Measurements from ENCODE around the gene CAMP. TPM values are rescaled to one million over a fixed set of nuclear protein-coding genes. Genes with fewer than 3 reads are reported as not detected.

Gene CAMP
- total and polyA plus RNA-seq, 7 donors: 0.09 to 0.49 TPM; not detected in 5

GRCh38 chr3:48240000-48240963 is 17.0 kb downstream of the CAMP start:
- no peaks in the 10 kb centered on the region for H3K9me3 ChIP-seq
- H3K27ac ChIP-seq: peak overlapping the region; percentile 74
- H3K36me3 ChIP-seq (ENCODE audit: insufficient read depth in 1 of 2, low read depth in 1 of 2): peaks cover 0 to 2% of the 10 kb centered on the region in 2 donors
- H3K4me1 ChIP-seq: no peaks in the 10 kb centered on the region
- intact Hi-C loops (cut with DNase I): no loop called here
- TF ChIP-seq, protein P1, sequence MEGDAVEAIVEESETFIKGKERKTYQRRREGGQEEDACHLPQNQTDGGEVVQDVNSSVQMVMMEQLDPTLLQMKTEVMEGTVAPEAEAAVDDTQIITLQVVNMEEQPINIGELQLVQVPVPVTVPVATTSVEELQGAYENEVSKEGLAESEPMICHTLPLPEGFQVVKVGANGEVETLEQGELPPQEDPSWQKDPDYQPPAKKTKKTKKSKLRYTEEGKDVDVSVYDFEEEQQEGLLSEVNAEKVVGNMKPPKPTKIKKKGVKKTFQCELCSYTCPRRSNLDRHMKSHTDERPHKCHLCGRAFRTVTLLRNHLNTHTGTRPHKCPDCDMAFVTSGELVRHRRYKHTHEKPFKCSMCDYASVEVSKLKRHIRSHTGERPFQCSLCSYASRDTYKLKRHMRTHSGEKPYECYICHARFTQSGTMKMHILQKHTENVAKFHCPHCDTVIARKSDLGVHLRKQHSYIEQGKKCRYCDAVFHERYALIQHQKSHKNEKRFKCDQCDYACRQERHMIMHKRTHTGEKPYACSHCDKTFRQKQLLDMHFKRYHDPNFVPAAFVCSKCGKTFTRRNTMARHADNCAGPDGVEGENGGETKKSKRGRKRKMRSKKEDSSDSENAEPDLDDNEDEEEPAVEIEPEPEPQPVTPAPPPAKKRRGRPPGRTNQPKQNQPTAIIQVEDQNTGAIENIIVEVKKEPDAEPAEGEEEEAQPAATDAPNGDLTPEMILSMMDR (IDR thresholded peaks at IDR 0.05): no peak
- peak overlapping the region; percentile 75 for H3K4me3 ChIP-seq
- H3K27me3 ChIP-seq (ENCODE audit: insufficient read depth in 3 of 3, low read length in 2 of 3): no peaks in the 10 kb centered on the region
- no peak for DNase-seq
- ATAC-seq: peak; percentile 1 to 19 (median 15)
- 70 to 76% (median 71%) methylated on average over 20 of the region's 20 CpGs for WGBS, 3 donors

GRCh38 chr3:48241796-48242455 is 18.6 kb downstream of the CAMP start:
- WGBS, 3 donors: 57 to 61% (median 59%) methylated on average over 26 of the region's 26 CpGs
- peaks cover 0 to 2% of the 10 kb centered on the region in 2 donors for H3K36me3 ChIP-seq (ENCODE audit: insufficient read depth in 1 of 2, low read depth in 1 of 2)
- no peaks in the 10 kb centered on the region for H3K9me3 ChIP-seq
- DNase-seq (no peak), ATAC-seq (no peak)
- H3K4me1 ChIP-seq: no peaks in the 10 kb centered on the region
- peak overlapping the region; percentile 75 for H3K4me3 ChIP-seq
- H3K27ac ChIP-seq: peak overlapping the region; percentile 74
- TF ChIP-seq, protein P1 (IDR thresholded peaks at IDR 0.05): no peak
- H3K27me3 ChIP-seq (ENCODE audit: insufficient read depth in 3 of 3, low read length in 2 of 3): no peaks in the 10 kb centered on the region
- intact Hi-C loops (cut with DNase I): no loop called here

DNA sequence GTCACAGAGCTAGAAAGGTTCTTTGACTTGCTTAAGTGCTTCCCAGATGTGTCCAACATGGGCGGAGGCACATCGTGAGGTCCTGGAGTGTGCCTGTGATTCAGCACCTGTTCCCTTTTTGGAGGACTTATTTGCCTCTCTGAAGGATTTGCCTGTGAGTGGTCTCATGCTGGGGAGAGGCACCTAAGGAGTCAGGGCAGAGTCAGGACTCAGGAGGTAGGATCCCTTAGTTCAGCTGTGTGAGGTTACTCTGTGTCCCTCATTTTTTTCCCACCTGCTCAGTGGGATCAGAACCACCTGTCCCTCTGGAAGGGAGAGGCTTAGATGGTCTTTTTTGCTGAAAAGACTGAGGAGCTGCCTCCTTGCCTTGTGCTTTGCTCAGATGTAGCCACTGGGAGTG is 20.6 kb downstream of the CAMP start:
- ATAC-seq (no peak), DNase-seq (no peak)
- Histone ChIP-seq H3K27ac (no peak overlapping the region), H3K36me3 (ENCODE audit: insufficient read depth in 1 of 2, low read depth in 1 of 2) (peaks cover 2 to 8% of the 10 kb centered on the region in 2 donors), H3K27me3 (ENCODE audit: insufficient read depth in 3 of 3, low read length in 2 of 3) (no peaks in the 10 kb centered on the region), H3K4me3 (no peak overlapping the region), H3K9me3 (no peaks in the 10 kb centered on the region), H3K4me1 (no peaks in the 10 kb centered on the region)
- 72 to 80% (median 72%) methylated on average over 2 of the region's 2 CpGs for WGBS, 3 donors
- TF ChIP-seq, protein P1 (IDR thresholded peaks at IDR 0.05): no peak
- intact Hi-C loops (cut with DNase I): no loop called here

GRCh38 chr3:48244461-48244860 is 21.2 kb downstream of the CAMP start:
- no peaks in the 10 kb centered on the region for H3K9me3 ChIP-seq
- H3K4me3 ChIP-seq: no peak overlapping the region
- ATAC-seq: no peak
- WGBS, 3 donors: 71 to 100% (median 80%) methylated on average over 1 of the region's 1 CpG
- H3K36me3 ChIP-seq (ENCODE audit: insufficient read depth in 1 of 2, low read depth in 1 of 2): peaks cover 2 to 14% of the 10 kb centered on the region in 2 donors
- no peak overlapping the region for H3K27ac ChIP-seq
- no peaks in the 10 kb centered on the region for H3K4me1 ChIP-seq
- no peak for DNase-seq
- intact Hi-C loops (cut with DNase I): no loop called here
- no peaks in the 10 kb centered on the region for H3K27me3 ChIP-seq (ENCODE audit: insufficient read depth in 3 of 3, low read length in 2 of 3)
- TF ChIP-seq, protein P1 (IDR thresholded peaks at IDR 0.05): no peak

All from psoas muscle (tissue), 8 donors.